ENCODE results near the gene ITIH3.

Gene ITIH3

DNA sequence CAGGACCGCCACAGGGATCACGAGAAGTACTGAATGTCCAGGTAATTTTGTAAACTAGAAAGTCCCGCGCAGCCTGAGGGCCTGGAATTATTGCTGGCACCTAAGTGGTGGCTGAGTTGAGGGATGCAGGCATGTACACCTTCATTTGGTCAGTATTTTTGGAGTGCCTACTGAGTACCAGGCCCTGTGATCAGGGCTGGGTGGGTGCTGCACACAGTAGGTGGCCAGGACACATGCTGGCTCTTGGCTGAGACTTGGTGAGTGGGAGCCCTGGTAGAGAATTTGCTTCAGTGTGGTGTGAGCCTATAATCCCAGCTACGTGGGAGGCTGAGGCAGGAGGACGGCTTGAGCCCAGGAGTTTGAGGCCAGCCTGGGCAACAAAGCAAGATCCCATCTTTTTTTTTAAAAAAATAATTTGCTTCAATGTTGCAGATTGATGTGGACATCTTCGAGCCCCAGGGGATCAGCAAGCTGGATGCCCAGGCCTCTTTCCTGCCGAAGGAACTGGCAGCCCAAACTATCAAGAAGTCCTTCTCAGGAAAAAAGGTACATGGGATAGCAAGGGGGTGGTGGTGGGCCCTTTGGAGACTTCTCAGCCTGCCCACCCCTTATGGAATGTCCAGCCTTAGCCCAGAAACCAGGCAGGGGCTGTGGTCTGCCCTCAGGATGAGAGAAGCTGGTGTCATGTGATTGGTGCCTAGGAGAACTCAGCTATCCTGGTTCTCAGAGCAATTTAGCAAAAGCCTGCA is 14.6 kb upstream of the ITIH3 start:
- no peak for DNase-seq

DNA sequence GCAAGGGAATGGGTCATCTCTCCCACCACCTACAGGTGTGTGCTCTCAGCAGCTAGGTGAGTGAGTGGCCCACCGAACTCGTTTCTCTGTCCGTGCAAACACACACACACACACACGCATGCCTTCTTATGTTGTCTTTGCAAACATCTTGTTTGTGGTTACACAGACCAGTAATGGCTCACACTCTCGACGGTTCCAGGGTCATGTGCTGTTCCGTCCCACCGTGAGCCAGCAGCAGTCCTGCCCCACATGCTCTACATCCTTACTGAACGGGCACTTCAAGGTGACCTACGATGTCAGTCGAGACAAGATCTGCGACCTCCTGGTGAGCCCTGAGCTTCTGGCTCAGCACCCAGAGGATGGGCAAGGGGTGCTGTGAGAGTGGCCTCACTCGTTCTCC is 12.9 kb upstream of the ITIH3 start:
- no peak for DNase-seq

DNA sequence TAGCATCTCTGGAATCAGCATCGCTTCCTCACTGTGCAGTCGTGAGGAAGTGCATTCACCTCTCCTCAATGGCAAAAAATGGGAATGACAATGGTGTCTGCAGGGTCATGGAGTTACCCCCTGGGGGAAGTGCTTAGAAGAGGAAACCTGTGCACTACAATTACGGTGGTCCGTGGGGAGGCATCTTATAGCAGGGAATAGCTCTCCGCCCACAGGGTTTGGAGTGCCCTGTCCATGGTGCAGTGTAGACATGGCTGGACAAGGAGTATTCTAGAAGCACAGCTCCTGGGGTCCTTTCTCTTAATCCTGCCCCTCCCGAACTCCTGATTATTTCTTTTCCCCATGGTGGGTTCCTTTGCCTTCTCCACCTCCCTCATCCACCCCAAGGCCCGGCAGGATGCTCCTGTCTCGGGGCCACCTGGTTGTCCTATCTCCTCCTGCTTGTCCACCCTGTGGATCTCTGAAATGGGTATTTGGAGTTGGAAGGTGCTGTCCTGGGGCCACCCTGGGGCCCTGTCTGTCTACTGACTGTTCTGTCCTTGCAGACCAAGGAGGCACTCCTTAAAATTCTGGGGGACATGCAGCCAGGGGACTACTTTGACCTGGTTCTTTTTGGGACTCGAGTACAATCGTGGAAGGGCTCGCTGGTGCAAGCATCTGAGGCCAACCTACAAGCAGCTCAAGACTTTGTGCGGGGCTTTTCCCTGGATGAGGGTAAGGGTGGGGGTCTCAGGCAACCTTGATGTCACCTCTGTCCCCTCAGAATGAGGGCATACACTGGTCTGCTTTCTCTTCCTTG is 12.0 kb upstream of the ITIH3 start:
- no peak for DNase-seq

DNA sequence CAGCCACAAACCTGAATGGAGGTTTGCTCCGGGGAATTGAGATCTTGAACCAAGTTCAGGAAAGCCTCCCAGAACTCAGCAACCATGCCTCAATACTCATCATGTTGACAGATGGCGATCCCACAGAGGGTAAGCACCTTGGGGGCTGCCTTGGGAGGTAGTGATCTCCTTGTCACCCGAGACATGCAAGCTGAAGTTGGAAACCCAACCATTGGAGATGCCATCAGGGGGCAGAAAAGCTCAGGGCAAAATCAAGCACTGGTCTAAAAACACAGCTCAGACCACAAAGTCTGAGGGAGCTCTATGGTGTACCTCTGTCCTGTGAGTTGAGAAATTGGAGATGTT is 11.4 kb upstream of the ITIH3 start:
- no peak for DNase-seq

DNA sequence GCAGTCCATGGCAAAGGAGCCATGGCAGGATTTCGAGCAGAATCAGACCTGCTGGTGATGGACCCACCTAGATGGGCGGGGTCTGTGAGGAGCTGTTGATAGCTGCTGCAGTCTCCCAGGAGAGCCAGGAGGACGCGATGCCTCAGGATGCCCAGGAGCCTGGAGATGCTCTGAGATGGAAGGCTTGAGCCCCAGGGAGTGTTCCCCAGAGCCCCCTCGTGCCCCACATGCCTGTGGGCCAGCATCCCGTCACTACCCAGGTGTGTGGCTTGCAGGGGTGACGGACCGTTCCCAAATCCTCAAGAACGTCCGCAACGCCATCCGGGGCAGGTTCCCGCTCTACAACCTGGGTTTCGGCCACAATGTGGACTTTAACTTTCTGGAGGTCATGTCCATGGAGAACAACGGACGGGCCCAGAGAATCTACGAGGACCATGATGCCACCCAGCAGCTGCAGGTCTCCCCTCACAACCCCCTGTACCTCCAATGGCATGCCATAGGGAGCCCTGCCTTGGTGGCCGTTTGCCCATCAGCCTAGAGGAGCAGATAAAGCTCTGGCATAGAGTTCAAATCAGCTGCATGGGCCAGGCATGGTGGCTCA is 10.5 kb upstream of the ITIH3 start:
- DNase-seq, result no peak

- no peak for DNase-seq
Observed at GRCh38 chr3:52784931-52785590, 9.5 kb upstream of the ITIH3 start.

DNA sequence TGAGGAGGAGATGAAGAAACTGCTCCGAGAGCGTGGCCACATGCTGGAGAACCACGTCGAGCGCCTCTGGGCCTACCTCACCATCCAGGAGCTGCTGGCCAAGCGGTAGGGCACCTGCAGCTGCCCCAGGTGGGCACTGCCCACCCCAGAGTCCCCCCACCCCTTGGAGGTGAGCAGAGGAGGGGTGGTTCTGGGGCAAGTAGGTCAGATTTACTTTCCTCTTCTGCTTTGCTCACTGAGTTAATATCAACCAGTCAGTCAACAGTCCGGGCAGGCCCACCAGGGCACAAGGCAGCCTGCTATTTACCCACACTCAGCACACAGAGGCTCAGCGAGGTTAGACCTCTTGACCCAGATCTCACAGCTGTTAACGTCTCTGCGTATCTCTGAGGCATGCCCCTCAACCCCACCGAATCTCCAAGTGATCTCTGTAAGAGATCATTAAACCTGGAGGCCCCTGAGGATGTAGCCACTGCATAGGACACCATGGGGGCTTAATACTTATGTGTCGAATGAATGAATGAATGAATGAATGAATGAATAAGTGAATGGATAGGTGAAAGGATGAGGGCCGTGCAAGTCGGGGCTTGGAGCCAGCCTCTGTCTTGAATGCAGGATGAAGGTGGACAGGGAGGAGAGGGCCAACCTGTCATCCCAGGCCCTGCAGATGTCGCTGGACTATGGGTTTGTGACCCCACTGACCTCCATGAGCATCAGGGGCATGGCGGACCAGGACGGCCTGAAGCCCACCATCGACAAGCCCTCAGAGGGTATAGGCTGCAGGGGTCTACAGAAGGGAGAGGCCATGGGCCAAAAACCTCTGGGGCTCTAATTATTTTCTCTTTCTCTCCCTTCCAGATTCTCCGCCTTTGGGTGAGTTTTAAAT is 8.0 kb upstream of the ITIH3 start:
- DNase-seq, result no peak

- DNase-seq, result no peak
Observed at GRCh38 chr3:52787246-52787645, 7.3 kb upstream of the ITIH3 start.

- no peak for DNase-seq
Observed at GRCh38 chr3:52787672-52788625, 6.6 kb upstream of the ITIH3 start.

DNA sequence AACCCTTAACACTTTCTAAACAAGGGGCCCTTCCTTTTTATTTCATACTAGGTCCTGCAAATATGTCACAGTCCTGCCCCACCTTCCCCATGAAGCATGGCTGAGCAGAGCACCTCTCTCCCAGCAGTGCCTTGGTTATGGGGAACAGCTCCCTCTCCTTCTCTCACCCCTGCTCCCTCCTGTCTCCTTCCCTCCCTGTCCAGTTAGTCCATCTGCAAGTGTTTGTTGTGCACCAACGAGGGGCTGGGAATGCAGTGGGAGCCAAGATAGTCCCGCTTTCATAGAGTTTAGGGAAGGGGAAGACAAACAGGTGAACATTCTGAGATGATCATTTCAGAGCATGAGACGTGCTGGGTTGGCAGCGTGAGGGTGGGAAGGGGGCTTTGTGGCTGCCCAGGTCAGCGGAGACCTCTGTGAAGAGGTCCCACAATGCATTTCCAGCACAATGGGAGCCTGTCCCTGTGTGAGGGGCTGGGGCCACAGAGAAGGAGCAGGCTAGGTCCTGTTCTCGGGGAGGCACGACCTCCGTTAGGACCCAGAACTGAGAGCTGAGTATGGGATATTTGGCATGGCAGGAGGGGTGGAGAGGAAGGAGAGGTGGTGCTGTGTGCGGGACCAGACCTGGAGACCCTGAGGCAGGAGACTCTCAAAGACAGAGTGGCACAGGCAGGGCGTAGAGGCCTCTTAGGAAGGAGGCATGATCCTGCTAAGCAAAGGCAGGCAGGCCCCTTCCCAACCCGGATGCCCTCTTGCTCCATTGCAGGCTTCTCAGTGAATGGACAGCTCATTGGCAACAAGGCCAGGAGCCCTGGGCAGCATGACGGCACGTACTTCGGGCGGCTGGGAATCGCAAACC is 5.5 kb upstream of the ITIH3 start:
- no peak for DNase-seq

DNA sequence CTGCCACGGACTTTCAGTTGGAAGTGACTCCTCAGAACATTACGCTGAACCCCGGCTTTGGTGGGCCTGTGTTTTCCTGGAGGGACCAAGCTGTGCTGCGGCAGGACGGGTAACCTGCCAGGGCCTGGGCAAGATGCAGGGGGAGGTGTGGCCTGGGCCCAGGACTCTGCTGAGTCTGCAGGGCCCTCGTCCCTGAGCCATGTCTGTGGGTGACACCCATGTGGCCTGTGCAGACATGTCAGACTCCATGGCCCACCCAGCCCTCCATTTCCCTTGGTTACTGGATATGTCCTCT is 4.9 kb upstream of the ITIH3 start:
- no peak for DNase-seq

DNA sequence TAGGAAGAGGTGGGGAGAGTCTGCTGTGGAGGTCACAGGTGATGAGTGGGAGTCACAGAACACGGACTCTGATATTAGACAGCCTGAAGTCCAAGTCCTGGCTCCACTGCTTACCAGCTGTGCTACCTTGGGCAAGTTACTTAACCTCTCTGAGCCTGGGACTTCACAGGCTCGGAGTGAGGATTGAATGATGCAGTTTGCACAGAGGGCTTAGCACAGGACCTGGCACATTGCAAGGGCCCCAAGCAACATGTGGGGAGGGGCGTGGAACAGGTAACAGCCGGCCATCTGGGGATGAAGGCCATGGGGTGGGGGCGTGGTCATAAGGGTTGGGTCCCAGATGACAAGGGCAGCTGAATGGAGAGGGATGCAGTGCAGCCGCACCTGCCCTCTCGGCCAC is 4.3 kb upstream of the ITIH3 start:
- DNase-seq, result no peak

- DNase-seq, result no peak
Observed at GRCh38 chr3:52790741-52791140, 3.9 kb upstream of the ITIH3 start.

DNA sequence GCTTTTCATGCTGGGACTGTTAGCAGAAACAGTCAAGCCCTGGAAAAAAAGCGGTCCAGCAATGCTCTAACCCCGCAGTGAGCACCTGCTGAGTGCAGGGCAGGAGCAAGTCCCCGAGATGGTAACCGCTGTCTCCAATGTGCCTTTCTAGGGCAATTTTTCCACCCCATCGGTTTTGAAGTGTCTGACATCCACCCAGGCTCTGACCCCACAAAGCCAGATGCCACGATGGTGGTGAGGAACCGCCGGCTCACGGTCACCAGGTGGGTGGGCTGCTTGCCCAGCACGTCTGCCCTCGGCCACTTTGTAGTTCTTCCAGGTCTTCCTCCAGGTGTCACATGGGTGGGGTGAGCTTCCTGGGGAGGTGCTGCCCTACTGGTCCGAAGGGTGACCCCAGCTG is 3.2 kb upstream of the ITIH3 start:
- DNase-seq, result no peak

GRCh38 chr3:52791928-52792327 is 2.7 kb upstream of the ITIH3 start:
- no peak for DNase-seq

DNA sequence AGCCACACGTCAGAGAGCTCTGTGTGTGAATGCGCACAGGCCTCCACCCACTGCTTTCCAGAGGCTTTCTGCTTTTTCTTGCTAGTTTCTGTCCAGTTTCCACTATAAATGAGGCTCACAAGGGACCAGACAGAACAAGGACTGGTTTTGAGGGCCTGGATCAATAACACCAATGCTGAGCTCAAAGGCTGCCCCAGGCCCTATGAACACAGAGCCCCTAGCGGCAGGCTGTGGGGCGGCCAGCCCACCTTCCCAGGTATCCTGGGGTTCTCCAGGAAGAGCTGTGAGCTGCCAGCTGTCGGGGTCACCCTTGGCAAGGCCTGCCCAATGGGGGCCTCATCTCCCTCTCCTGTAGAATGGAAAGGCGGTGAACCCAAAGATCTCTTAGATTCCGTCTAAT is 2.2 kb upstream of the ITIH3 start:
- no peak for DNase-seq

DNA sequence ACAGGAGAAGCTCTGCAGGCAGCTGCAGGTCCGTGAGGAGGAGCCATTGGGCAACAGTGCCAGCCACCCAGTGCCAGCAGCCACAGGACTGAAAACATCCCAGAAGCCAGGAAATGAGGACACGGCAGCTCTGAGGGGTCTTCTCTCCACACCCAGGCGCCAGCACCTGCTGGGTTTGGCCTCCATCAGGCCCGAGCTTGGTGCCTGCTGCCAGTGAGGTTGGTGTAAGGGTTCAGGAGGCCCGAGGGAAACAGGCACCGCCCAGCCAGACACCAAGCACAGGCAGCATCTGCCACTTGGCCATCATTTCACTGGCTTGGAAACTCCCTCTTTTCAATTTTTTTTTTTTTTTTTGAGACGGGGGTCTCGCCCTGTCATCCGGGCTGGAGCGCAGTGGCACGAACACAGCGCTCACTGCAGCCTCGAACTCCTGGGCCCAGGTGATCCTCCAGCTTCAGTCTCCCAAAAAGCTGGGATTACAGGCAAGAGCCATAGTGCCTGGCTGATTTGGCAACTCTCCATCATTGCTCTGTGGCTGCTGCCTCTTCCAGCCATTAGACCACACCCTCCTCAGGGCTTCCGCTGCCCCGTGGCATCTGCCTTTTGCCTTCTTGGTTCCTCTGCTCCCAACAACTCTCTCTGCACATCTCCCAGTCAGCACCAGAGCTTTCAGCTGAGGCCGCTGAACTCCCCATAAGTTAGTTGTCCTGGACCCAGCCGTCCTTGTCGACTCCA is 1.5 kb upstream of the ITIH3 start:
- DNase-seq, result no peak

DNA sequence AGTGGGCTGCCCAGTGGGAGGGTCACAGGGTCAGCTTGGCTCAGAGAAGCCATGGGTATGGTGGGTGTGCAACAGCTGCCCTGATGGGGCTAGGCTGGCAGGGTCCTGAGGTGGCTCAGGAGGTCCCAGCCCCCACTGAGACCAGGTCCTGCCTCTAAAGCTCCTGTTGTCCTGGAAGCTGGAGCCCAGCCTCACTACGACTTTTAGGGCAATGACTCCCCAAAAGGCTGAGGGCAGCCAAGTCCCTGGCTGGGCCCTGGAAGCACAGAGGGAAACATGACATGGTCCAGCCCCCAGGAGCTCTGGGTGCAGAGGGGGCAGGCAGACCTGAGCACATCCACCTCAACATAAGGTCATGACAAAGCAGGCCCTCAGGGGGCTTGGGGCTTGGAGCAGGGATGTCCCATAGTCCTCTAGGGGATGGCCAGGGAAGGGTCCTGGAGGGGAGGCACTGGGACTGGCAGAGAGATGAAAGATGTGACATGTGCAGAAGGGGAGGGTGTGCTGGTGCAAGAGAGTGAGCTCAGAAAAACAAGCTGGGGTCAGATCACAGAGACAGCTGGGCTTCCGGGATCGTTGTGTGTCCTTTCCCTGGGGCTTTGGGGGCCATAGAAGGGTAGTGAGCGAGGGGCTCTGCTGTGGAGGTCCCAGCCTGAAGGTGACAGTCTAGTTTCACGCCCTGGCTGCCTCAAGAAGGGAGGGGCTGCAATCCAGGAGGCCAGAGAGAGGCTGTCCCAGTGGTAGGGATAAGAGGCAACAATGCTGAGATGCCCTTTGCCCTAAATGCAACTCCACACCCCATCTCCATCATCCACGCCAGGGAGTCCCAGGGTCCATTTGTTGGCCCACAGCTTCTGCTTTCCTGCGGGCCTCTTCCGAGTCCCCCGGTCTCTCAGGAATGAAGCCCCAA is 639 bp upstream of the ITIH3 start:
- DNase-seq, result no peak

Measured in AML-193 (cell line).